Naive B cell (primary cell): ENCODE data around the gene MT2A. TPM values are rescaled to one million over a fixed set of nuclear protein-coding genes. Genes with fewer than 3 reads are reported as not detected.

Source experiments
- ATAC-seq, 2 donors: fragments of 150-1000 bp; cut with Tn5 transposase; 2 replicates each; pipeline ENCODE4 v1.10.0; 2021; ENCODE audit warnings: low read depth in 2 of 2, mild to moderate bottlenecking in 2 of 2, moderate library complexity in 2 of 2
- DNase-seq: peaks from one replicate; pipeline ENCODE4 v3.0.0; 2022
- H3K27ac Mint-ChIP-seq, 6 donors: one replicate each; pipeline ENCODE4 v1.8.0; 2020 to 2022; ENCODE audit warnings: mild to moderate bottlenecking in 6 of 6, mixed read lengths in 6 of 6, moderate library complexity in 5 of 6, inconsistent platforms in 2 of 6
- H3K27me3 Mint-ChIP-seq, 3 donors: one replicate each; pipeline ENCODE4 v1.8.0; 2021 to 2022; ENCODE audit warnings: mixed read lengths in 3 of 3, mild to moderate bottlenecking in 1 of 3
- H3K36me3 Mint-ChIP-seq, 2 donors: one replicate each; pipeline ENCODE4 v1.8.0; 2020 to 2022; ENCODE audit warnings: mixed read lengths in 2 of 2, inconsistent platforms in 1 of 2, mild to moderate bottlenecking in 1 of 2
- H3K4me1 Mint-ChIP-seq, 3 donors: one replicate each; pipeline ENCODE4 v1.8.0; 2020 to 2022; ENCODE audit warnings: mixed read lengths in 3 of 3, inconsistent platforms in 1 of 3, mild to moderate bottlenecking in 1 of 3, moderate library complexity in 1 of 3
- H3K4me3 Mint-ChIP-seq, 8 donors: one replicate each; pipeline ENCODE4 v1.8.0; 2020 to 2022; ENCODE audit warnings: mild to moderate bottlenecking in 8 of 8, mixed read lengths in 8 of 8, moderate library complexity in 8 of 8, inconsistent platforms in 2 of 8
- H3K9me3 Mint-ChIP-seq, 7 donors: one replicate each; pipeline ENCODE4 v1.8.0; 2020 to 2022; ENCODE audit warnings: mixed read lengths in 7 of 7, mild to moderate bottlenecking in 5 of 7, inconsistent platforms in 2 of 7, moderate library complexity in 1 of 7
- polyA plus RNA-seq, 6 donors: library from polyadenylated mRNA; unstranded; fragments of 300-500 nt; fragmentation: Illumina TruSeq; gene quantifications; one replicate each; pipeline ENCODE4 v1.2.3, GENCODE V29; 2021; ENCODE audit warnings: low read depth in 6 of 6

Gene MT2A
- polyA plus RNA-seq, 6 donors from 2014 or later = 8.6 to 18.6 (median 11.2) TPM

GRCh38 chr16:56583351-56584168 lies 24.8 kb upstream of the MT2A start:
- peaks cover 0 to 2% (median 0%) of the 10 kb centered on the region in 7 donors for H3K9me3 Mint-ChIP-seq
- peaks cover 22 to 71% (median 55%) of the 10 kb centered on the region in 3 donors for H3K27me3 Mint-ChIP-seq
- ATAC-seq (no peak), DNase-seq (no peak)
- no peak overlapping the region for H3K27ac Mint-ChIP-seq
- no peaks in the 10 kb centered on the region for H3K36me3 Mint-ChIP-seq
- no peak overlapping the region for H3K4me3 Mint-ChIP-seq
- peaks cover 0 to 3% (median under 1%) of the 10 kb centered on the region in 3 donors for H3K4me1 Mint-ChIP-seq

- Mint-ChIP-seq H3K36me3 (no peaks in the 10 kb centered on the region), H3K4me1 (peaks cover 4 to 8% (median 5%) of the 10 kb centered on the region in 3 donors), H3K27me3 (peaks cover 27 to 74% (median 62%) of the 10 kb centered on the region in 3 donors), H3K4me3 (no peak overlapping the region), H3K9me3 (peaks cover 0 to 4% (median 0%) of the 10 kb centered on the region in 7 donors), H3K27ac (no peak overlapping the region)
- DNase-seq (no peak), ATAC-seq (no peak)
Observed at GRCh38 chr16:56584276-56584675, 24.1 kb upstream of the MT2A start.

DNA sequence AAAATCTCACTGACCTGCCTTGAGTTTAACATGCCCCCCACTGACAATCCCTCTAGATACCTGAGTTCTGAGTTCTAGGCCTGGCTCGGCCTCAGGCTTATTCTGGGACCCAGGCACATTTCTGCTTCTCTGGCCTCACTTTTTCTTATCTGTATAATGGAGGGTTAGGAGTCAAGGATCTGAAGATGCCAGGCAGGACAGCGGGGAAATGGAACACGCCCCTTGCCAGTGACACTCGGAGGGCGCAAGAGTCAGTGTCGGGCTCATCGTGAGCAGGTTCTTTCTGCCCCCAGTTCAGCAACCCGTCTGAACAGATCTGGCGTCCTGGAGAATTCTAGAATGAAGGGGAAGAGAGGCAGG lies 19.6 kb upstream of the MT2A start:
- no peaks in the 10 kb centered on the region for H3K36me3 Mint-ChIP-seq
- H3K9me3 Mint-ChIP-seq = peaks cover 0 to 9% (median 4%) of the 10 kb centered on the region in 7 donors
- DNase-seq = no peak
- peaks cover 12 to 16% (median 16%) of the 10 kb centered on the region in 3 donors for H3K4me1 Mint-ChIP-seq
- peaks cover 51 to 86% (median 73%) of the 10 kb centered on the region in 3 donors for H3K27me3 Mint-ChIP-seq
- no peak for ATAC-seq
- no peak overlapping the region for H3K27ac Mint-ChIP-seq
- H3K4me3 Mint-ChIP-seq = peak overlapping the region in 5 of 8 donors; percentile 32 to 74 (median 60)

DNA sequence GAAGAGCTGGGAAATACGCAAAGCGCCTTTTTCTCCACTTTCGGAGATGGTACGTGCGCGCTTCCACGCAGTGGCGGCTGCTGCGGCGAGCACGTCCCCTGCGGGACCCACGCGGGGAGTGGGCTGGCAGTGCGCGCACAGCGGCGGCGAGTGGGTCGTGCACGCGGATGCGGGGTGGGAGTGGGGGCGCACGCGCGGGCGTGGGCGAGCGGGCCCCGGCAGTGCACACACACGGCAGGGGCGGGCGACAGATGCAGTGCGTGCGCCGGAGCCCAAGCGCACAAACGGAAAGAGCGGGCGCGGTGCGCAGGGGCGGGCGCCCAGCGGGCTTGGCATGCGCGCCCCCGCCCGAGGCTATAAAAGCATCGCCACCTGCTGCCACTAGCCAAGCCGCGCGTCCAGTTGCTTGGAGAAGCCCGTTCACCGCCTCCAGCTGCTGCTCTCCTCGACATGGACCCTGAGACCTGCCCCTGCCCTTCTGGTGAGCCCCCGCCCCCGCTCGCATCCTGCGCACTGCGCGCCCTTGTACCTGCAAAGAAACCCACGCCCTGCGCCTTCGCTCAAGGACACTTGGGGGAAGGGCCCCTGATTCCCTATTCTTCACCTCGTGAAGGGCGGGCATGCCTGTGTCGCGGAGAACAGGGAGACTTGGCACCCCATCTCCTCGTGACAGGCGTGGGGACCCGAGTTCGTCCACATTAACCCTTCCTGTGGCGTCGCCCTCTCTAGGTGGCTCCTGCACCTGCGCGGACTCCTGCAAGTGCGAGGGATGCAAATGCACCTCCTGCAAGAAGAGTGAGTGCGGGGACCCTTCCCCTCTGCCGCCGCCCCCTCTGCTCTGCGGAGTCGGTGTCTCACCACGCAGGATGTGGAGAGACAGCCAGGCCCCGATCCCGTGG lies 19.0 kb upstream of the MT2A start, which contains the start of gene MT3:
MT3 (plus strand) TSS at position 388 of the 899 bp plus-strand sequence; CDS start at position 451, 63 bp downstream.
- no peak for DNase-seq
- Mint-ChIP-seq H3K4me1 (peaks cover 12 to 16% (median 16%) of the 10 kb centered on the region in 3 donors), H3K36me3 (no peaks in the 10 kb centered on the region), H3K9me3 (peaks cover 0 to 15% (median 4%) of the 10 kb centered on the region in 7 donors), H3K27me3 (peaks cover 52 to 80% (median 67%) of the 10 kb centered on the region in 3 donors), H3K27ac (no peak within 1 kb of the TSS), H3K4me3 (peak within 1 kb of the TSS in 6 of 8 donors; percentile 22 to 74 (median 54))
- peak in 1 of 2 donors; percentile 23 for ATAC-seq

DNA sequence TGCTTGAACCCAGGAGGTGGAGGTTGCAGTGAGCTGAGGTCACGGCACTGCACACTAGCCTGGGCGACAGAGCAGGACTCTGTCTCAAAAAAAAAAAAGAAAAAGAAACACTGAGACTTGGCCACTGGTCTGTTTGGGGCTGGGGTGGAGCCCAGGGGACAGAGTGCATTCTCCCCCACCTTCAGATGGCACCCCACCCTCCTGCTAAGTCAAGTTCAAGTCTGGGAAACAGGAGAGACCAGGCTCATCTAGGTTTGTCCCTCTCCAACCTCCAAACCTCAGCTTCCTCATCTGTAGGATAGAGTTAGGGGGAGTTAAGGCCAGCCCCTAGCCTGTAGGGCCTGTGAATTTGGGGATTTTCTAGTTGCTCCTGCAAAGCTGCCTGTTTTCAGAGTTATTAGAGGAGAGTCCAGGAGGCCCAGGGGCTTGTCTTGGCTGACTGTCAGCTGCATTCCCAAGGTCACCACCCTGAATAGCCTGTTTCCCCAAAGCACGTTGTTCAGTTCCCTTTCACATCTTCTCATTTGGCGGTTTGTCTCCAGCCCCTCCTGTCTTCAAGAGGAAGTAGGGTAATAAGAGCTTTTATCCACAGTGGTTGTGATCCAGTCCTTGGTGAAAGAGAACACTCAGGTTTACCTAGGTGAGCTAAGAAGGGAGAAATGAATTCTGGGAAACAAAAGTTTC lies 16.9 kb upstream of the MT2A start:
- no peak for ATAC-seq
- no peak for DNase-seq
- Mint-ChIP-seq H3K4me3 (no peak overlapping the region), H3K36me3 (no peaks in the 10 kb centered on the region), H3K27me3 (peaks cover 38 to 67% (median 54%) of the 10 kb centered on the region in 3 donors), H3K27ac (no peak overlapping the region), H3K9me3 (peaks cover 0 to 17% (median 6%) of the 10 kb centered on the region in 7 donors), H3K4me1 (peaks cover 12 to 16% (median 16%) of the 10 kb centered on the region in 3 donors)

DNA sequence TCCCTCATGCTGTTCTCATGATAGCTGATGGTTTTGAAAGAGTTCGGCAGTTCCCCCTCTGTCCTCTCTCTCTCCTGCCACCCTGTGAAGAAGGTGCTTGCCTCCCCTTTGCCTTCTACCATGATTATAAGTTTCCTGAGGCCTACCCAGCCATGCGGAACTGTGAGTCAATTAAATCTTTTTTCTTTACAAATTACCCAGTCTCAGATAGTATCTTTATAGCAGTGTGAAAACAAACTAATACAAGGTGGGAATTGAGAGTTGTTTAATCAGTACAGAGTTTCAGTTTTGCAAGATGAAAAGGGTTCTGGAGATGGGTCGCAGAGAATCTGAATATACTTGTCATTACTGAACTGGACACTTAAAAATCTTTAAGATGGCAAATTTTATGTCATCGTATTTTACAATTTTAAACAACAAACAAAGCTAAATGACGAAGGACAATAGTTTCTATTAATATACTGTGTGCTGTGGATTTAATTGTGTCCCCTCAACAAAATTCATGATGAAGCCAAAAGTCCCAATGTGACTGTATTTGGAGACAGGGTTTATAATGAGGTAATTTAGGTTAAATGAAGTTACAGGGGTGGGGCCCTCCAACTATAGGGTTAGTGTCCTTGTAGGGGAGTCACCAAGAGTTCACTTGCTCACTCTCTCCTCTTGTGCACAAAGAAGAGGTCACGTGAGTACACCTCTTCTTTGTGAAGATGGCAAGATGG lies 14.7 kb upstream of the MT2A start:
- H3K36me3 Mint-ChIP-seq = no peaks in the 10 kb centered on the region
- ATAC-seq = no peak
- H3K9me3 Mint-ChIP-seq = peaks cover 0 to 23% (median 6%) of the 10 kb centered on the region in 7 donors
- H3K27me3 Mint-ChIP-seq = peaks cover 38 to 69% (median 46%) of the 10 kb centered on the region in 3 donors
- H3K4me1 Mint-ChIP-seq = peaks cover 10 to 15% (median 11%) of the 10 kb centered on the region in 3 donors
- H3K4me3 Mint-ChIP-seq = no peak overlapping the region
- no peak for DNase-seq
- no peak overlapping the region for H3K27ac Mint-ChIP-seq

DNA sequence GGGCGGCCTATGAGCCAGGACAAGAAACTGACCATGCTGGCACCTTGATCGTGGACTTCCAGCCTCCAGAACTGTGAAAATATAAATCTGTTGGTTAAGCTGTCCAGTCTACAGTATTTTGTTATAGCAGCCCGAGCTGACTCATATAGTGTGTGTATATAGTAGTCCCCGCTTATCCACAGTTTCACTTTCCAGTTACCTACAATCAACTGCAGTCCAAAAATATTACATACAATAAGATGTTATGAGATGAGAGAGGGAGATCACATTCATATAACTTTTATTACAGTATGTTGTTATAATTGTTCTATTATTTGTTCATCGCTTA lies 14.1 kb upstream of the MT2A start:
- peaks cover 0 to 23% (median 6%) of the 10 kb centered on the region in 7 donors for H3K9me3 Mint-ChIP-seq
- H3K27me3 Mint-ChIP-seq = peaks cover 35 to 67% (median 41%) of the 10 kb centered on the region in 3 donors

DNA sequence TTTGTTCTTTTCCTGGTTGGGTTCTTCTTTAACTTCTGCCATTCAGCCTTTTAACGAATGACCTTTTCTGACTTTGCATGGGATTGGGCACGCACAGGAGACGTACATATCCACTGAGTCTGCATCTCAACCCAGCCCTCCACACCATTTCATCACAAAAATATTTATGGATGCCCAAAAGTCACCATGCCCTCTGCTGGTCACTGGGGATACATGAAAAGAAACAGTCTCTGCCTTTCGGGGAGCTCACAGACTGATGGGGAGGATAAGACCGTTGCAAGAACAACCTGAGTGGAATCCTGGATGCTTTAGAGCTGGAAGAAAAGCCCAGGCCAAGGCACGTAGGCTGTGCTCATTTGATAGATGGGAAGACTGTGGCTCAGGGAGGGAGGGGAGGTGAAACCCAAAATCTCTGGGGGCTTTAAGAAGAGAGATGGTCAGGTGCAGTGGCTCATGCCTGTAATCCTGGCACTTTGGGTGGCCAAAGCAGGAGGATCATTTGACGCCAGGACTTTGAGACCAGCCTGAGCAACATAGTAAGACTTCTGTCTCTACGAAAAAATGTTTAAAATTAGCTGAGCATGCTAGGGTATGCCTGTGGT lies 7.9 kb upstream of the MT2A start:
- Mint-ChIP-seq H3K27ac (peak overlapping the region in 1 of 6 donors; percentile 19), H3K27me3 (peaks cover 18 to 53% (median 35%) of the 10 kb centered on the region in 3 donors), H3K36me3 (no peaks in the 10 kb centered on the region), H3K4me1 (peaks cover 0 to 6% (median 4%) of the 10 kb centered on the region in 3 donors), H3K9me3 (peaks cover 0 to 6% (median 2%) of the 10 kb centered on the region in 7 donors), H3K4me3 (peak overlapping the region in 1 of 8 donors; percentile 27)
- ATAC-seq = peak; percentile 54 to 63
- DNase-seq = peak; percentile 18

More for the DNA sequence above, 14.1 kb upstream of the MT2A start:
- Mint-ChIP-seq H3K4me1 (peaks cover 8 to 12% (median 8%) of the 10 kb centered on the region in 3 donors), H3K4me3 (no peak overlapping the region), H3K36me3 (no peaks in the 10 kb centered on the region), H3K27ac (no peak overlapping the region)
- DNase-seq = no peak
- ATAC-seq = no peak

DNA sequence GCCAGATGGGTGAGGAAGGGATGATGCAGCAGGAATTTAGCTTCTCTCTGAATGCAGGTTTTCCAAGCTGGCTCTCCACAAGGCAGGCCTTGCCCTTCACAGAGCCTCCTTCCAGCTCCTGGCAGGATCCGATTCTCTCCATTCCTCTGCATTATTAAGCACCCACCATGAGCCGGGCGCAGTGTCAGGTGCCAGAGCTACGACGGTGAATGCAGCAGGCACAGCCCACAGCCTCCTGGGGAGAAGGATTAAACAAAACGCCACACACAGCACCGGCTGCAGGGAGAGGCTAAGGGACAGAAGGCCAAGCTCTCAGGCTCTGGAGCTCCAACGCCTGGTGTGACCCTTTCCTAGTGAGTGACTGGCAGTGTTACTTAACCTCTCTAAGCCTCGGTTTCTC lies 7.1 kb upstream of the MT2A start:
- no peak overlapping the region for H3K27ac Mint-ChIP-seq
- no peak for DNase-seq
- peaks cover 18 to 53% (median 35%) of the 10 kb centered on the region in 3 donors for H3K27me3 Mint-ChIP-seq
- peaks cover 0 to 6% (median 2%) of the 10 kb centered on the region in 7 donors for H3K9me3 Mint-ChIP-seq
- H3K4me1 Mint-ChIP-seq = peaks cover 0 to 6% (median 4%) of the 10 kb centered on the region in 3 donors
- no peaks in the 10 kb centered on the region for H3K36me3 Mint-ChIP-seq
- no peak for ATAC-seq
- H3K4me3 Mint-ChIP-seq = no peak overlapping the region

DNA sequence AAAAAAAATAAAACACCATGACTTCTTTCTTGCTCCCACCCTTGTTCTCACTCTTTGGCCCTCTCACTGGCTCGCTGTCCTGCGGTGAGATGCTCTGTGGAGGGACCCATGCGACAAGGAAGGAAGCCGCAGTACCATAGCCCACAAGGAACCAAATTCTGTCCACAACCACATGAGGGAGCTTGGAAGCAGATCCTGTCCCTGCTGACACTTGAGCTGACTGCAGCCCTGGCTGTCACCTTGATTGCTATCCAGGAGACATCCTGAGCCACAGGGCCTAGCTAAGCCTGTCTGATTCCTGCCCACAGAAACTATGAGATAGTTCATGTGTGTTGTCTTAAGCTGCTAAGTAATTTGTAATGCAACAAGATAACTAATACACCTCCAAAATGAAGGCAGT lies 4.8 kb upstream of the MT2A start:
- no peak for DNase-seq
- Mint-ChIP-seq H3K36me3 (no peaks in the 10 kb centered on the region), H3K4me1 (peaks cover 13 to 23% (median 16%) of the 10 kb centered on the region in 3 donors), H3K27ac (no peak overlapping the region), H3K9me3 (peaks cover 0 to 3% (median 0%) of the 10 kb centered on the region in 7 donors), H3K4me3 (no peak overlapping the region), H3K27me3 (peaks cover 15 to 34% (median 24%) of the 10 kb centered on the region in 3 donors)
- no peak for ATAC-seq

- Mint-ChIP-seq H3K27me3 (peaks cover 15 to 30% (median 22%) of the 10 kb centered on the region in 3 donors), H3K9me3 (peaks cover 0 to 3% (median 0%) of the 10 kb centered on the region in 7 donors), H3K4me3 (no peak overlapping the region), H3K4me1 (peaks cover 24 to 36% (median 30%) of the 10 kb centered on the region in 3 donors), H3K36me3 (no peaks in the 10 kb centered on the region), H3K27ac (no peak overlapping the region)
- ATAC-seq (no peak), DNase-seq (no peak)
Observed at GRCh38 chr16:56604966-56605365, 3.4 kb upstream of the MT2A start.

DNA sequence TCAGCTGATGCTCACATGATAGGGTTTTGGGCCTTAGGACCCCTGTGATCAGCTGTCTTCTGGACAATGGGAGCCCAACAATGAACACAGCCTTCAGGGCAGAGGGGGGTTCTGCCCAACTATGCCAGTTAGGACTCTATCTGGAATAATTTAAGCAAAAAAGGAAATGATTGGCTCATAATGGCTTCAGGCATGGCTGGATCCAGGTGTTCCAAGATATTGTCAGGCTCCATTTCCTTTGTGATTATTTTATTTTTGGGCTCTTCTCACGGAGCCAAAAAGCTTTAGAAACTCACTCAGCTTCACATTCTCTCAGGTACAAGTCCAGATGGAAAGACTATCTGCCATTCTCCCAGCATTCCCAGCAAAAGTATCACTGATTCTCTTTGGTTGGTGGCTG lies 2.9 kb upstream of the MT2A start:
- ATAC-seq = no peak
- DNase-seq = no peak
- Mint-ChIP-seq H3K27ac (no peak overlapping the region), H3K4me3 (no peak overlapping the region), H3K27me3 (peaks cover 10 to 25% (median 17%) of the 10 kb centered on the region in 3 donors), H3K36me3 (no peaks in the 10 kb centered on the region), H3K9me3 (peaks cover 0 to 3% (median 0%) of the 10 kb centered on the region in 7 donors), H3K4me1 (peaks cover 26 to 38% (median 35%) of the 10 kb centered on the region in 3 donors)
